GM23248 (cell line): ENCODE data around the gene CAMK2B.

Source experiments
- EZH2 ChIP-seq: fragments of 200-600 bp; sonication (generic); IDR thresholded peaks from 2 replicates; pipeline ENCODE4 v1.6.1; 2018; ENCODE audit warnings: antibody characterized with exemption, mild to moderate bottlenecking; ENCODE audit not compliant: insufficient read depth, poor library complexity, severe bottlenecking
- EZH2phosphoT487 ChIP-seq: fragments of 200-600 bp; sonication (generic); IDR thresholded peaks from 2 replicates; pipeline ENCODE4 v1.6.1; 2018; ENCODE audit warnings: antibody characterized with exemption, moderate library complexity, mild to moderate bottlenecking, low read depth; ENCODE audit not compliant: insufficient read depth

DNA sequence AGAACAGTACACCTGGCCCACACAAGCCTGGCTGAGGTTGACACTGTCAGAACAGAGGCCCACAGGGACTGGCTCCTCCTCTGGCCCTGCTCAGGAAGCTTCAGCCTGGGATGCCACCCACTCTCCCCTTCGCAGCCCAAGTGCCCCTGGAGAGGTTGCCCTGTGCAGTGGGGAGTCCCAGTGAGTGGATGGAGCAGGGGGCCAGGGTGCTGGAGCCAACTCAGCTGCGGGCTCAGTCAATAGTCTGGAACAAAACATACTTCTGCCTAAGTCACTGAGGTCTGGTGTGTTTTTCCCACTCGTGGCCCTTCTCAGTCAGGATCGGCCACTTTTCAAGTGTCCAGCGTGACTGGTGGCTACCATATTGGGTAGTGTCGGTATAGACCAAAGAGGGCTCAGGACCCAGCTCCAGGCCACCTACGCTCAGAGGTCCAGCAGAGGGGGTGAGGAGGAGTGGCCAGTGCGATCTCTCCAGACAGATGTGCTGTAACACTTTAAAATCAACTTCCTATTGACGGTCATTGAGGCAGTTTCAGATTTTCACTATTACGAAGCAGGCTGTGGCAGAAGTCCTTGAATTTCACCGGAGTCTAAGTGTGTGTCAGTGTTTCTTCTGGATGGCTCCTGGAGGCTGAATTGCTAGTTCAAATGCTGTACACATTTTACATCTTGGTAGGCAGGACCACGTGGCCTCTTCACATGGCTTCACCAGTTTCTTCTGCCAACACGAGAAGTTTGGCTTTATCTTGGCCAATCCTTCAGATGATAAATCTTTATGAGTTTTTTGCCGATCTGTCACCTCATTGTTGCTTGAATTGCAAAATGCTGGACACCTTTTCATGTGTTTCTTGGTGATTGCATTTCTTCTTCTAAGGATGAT, 135.2 kb downstream of the CAMK2B start:
- TF ChIP-seq EZH2, result no peak
- TF ChIP-seq EZH2phosphoT487, result no peak
